Measurements from ENCODE around the gene ITPR3. TPM values are rescaled to one million over a fixed set of nuclear protein-coding genes. Genes with fewer than 3 reads are reported as not detected.

ITPR3 gene
- total RNA-seq, 1 experiment from 2014 or later, result 103 TPM

DNA sequence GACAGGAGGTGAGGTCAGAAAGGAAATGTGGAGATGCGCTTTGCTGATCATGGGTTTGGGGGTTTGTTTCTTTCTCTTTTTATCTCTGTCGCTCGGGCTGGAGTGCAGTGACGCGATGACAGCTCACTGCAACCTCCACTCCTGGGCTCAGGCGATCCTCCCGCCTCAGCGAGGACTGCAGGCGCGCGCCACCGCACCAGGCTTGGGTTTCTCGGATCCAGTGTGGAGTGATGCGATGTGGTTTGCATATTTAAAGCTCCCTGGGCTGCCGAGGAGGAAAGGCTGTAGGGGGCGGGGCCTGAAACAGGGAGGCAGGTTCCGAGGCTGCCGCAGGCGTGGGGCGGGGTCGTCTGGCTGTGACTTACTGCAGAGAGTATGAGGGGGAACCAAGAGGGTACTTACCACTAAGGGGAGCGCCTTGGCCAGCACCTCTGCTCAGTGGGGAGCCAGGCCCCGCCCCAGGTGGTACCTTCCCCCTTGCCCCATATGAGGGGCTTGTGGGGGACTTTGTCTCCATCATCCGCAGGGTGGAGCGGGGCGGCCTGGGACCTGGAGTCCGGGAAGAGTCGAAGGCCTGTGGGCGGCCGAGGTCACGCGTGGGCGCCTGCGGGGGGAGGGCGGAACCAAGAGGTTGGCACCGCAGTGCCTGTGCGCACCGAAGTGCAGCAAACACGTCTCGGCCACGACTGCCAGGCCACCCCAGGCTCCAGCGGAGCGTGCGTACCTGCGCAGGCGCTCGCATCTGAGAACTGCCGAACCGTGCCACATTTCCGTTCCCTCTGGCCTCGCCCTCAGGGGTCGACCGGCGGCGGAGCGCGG, 28.3 kb upstream of the ITPR3 start:
- ATAC-seq, result no peak
- H3K27me3 ChIP-seq (ENCODE audit: insufficient read depth, low read length), result no peaks in the 10 kb centered on the region
- H3K9me3 ChIP-seq (ENCODE audit: control insufficient read depth in 1 of 2, insufficient read depth in 1 of 2, low read depth in 1 of 2, low read length in 2 of 2), result no peaks in the 10 kb centered on the region
- H3K9ac ChIP-seq (ENCODE audit: low read length), result no peak overlapping the region
- no peak overlapping the region for H2AFZ ChIP-seq (ENCODE audit: low read depth, low read length, poor library complexity, severe bottlenecking)
- peaks cover 26 to 56% of the 10 kb centered on the region in 2 experiments for H3K4me1 ChIP-seq (ENCODE audit: control insufficient read depth in 1 of 2, insufficient read depth in 2 of 2, low read length in 2 of 2)
- no peaks in the 10 kb centered on the region for H3K9me2 ChIP-seq (ENCODE audit: insufficient read depth)
- no peak overlapping the region for H3K27ac ChIP-seq (ENCODE audit: low read depth, low read length)
- no peaks in the 10 kb centered on the region for H3K79me2 ChIP-seq (ENCODE audit: insufficient read depth, low read length)
- BruUV-seq (replicated peaks), result no TSS peak
- intact Hi-C loops (cut with micrococcal nuclease), result loop anchor here (5.0 kb wide), 1 partner anchor 39 kb away; no protein-coding TSS in a partner anchor
- DNase-seq (ENCODE audit: low read depth, low spot score), result no peak
- ChIA-PET RAD21 (ENCODE audit: low non-redundant PET in 1 of 2, low total read pairs in 2 of 2, uncharacterized antibody in 2 of 2, unreplicated experiment in 2 of 2) (no interaction called here), POLR2A (no interaction called here), CTCF (interaction anchor here (1.5 kb wide), 1 partner anchor 13 kb away, joined by 3 read pairs; the partner anchor contains the start of gene BAK1)
- H4K20me1 ChIP-seq (ENCODE audit: insufficient read depth), result no peaks in the 10 kb centered on the region
- TF ChIP-seq, protein P1, sequence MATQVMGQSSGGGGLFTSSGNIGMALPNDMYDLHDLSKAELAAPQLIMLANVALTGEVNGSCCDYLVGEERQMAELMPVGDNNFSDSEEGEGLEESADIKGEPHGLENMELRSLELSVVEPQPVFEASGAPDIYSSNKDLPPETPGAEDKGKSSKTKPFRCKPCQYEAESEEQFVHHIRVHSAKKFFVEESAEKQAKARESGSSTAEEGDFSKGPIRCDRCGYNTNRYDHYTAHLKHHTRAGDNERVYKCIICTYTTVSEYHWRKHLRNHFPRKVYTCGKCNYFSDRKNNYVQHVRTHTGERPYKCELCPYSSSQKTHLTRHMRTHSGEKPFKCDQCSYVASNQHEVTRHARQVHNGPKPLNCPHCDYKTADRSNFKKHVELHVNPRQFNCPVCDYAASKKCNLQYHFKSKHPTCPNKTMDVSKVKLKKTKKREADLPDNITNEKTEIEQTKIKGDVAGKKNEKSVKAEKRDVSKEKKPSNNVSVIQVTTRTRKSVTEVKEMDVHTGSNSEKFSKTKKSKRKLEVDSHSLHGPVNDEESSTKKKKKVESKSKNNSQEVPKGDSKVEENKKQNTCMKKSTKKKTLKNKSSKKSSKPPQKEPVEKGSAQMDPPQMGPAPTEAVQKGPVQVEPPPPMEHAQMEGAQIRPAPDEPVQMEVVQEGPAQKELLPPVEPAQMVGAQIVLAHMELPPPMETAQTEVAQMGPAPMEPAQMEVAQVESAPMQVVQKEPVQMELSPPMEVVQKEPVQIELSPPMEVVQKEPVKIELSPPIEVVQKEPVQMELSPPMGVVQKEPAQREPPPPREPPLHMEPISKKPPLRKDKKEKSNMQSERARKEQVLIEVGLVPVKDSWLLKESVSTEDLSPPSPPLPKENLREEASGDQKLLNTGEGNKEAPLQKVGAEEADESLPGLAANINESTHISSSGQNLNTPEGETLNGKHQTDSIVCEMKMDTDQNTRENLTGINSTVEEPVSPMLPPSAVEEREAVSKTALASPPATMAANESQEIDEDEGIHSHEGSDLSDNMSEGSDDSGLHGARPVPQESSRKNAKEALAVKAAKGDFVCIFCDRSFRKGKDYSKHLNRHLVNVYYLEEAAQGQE (IDR thresholded peaks at IDR 0.05; ENCODE audit: low read depth), result no peak
- TF ChIP-seq ZFX (IDR thresholded peaks at IDR 0.05) (no peak), CBX3 (IDR thresholded peaks at IDR 0.05; ENCODE audit: low read depth) (no peak)
- TF ChIP-seq, protein P2, sequence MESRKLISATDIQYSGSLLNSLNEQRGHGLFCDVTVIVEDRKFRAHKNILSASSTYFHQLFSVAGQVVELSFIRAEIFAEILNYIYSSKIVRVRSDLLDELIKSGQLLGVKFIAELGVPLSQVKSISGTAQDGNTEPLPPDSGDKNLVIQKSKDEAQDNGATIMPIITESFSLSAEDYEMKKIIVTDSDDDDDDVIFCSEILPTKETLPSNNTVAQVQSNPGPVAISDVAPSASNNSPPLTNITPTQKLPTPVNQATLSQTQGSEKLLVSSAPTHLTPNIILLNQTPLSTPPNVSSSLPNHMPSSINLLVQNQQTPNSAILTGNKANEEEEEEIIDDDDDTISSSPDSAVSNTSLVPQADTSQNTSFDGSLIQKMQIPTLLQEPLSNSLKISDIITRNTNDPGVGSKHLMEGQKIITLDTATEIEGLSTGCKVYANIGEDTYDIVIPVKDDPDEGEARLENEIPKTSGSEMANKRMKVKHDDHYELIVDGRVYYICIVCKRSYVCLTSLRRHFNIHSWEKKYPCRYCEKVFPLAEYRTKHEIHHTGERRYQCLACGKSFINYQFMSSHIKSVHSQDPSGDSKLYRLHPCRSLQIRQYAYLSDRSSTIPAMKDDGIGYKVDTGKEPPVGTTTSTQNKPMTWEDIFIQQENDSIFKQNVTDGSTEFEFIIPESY (IDR thresholded peaks at IDR 0.05; ENCODE audit: extremely low read depth, insufficient replicate concordance, low read length), result no peak
- no peak overlapping the region for H3K4me3 ChIP-seq (replicated peaks in 1 of 2; ENCODE audit: low read depth in 1 of 2, low read length in 2 of 2)
- no peaks in the 10 kb centered on the region for H3K36me3 ChIP-seq (ENCODE audit: control insufficient read depth in 1 of 2, insufficient read depth in 2 of 2, low read length in 2 of 2)
- no peak overlapping the region for H3K4me2 ChIP-seq (ENCODE audit: low read length)
